ENCODE measurements around the gene MYO7B.

DNA sequence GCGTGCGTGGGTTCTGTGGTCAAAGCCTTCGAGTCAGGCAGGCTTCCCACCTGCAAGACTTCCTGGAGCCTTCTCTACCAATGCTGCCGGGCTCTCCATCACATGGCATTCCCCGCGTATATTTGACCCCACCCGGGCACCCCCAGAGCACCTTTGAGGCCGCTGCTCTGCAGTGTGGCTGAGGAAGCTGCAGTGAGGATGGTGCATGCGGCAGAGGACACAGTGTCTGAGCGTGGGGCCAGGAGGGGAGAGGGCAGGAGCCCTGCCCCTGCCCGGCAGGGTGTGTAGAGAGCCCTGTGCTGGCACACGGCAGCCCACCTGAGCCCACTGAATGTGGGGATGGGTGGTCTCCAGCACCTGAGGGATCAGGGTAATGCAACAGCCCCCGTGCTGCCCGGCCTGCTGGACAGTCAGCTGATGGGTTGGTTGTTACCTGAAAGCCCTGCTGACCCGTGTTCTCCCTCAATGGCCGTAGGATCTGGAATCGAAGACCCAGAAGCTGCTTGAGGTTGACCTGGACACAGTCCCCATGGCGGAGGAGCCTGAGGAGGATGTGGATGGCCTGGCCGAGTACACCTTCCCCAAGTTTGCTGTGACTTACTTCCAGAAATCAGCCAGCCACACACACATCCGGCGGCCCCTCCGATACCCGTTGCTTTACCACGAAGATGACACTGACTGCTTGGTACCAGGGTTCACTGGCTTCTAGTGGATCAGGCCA, 73.7 kb downstream of the MYO7B start:
- TF ChIP-seq CTCF (IDR thresholded peaks at IDR 0.05) (no peak), POLR2AphosphoS5 (IDR thresholded peaks at IDR 0.05) (no peak), POLR2A (IDR thresholded peaks at IDR 0.05) (no peak)

All from upper lobe of left lung (tissue), 4 donors.